Upper lobe of left lung (tissue), 4 donors: ENCODE data around the gene ATAD3A.

Experiments used
- CTCF ChIP-seq, 6 experiments: fragments of 450-650 bp in 4 of 6; fragments of 200-600 bp in 2 of 6; sonication (generic) in 2 of 6; IDR thresholded peaks; one replicate each; pipeline ENCODE4 v1.5.1; 2016 to 2019; ENCODE audit warnings: antibody characterized with exemption in 6 of 6
- EP300 ChIP-seq, 4 donors: sonication (generic); formaldehyde crosslinking; IDR thresholded peaks; one replicate each; pipeline ENCODE4 v1.5.1; 2017; ENCODE audit warnings: antibody characterized with exemption in 4 of 4, control low read depth in 2 of 4
- POLR2A ChIP-seq, 4 donors: fragments of 450-650 bp; IDR thresholded peaks; one replicate each; pipeline ENCODE4 v1.5.1; 2016 to 2017; ENCODE audit warnings: antibody characterized with exemption in 4 of 4, mild to moderate bottlenecking in 2 of 4
- POLR2AphosphoS5 ChIP-seq, 2 donors: sonication (generic); formaldehyde crosslinking; IDR thresholded peaks; one replicate each; pipeline ENCODE4 v1.5.1; 2017; ENCODE audit warnings: antibody characterized with exemption in 2 of 2

GRCh38 chr1:1511533-1512285, at the start of gene ATAD3A:
- TF ChIP-seq POLR2A (IDR thresholded peaks at IDR 0.05) (peak in 2 of 4 donors; percentile 39 to 82), CTCF (IDR thresholded peaks at IDR 0.05) (peak in 2 of 6 experiments; percentile 14 to 50), POLR2AphosphoS5 (IDR thresholded peaks at IDR 0.05) (peak; percentile 95 to 96), EP300 (IDR thresholded peaks at IDR 0.05) (peak in 1 of 4 donors; percentile 78)
